Mammary epithelial cell (primary cell): Measurements from ENCODE around the gene MIOS.

Experiments used
- CTCF ChIP-seq, 2 donors: IDR thresholded peaks in 1 of 2; conservative IDR thresholded peaks in 1 of 2; 2 replicates each; pipeline ENCODE4 v1.5.1; 2011 to 2012; ENCODE audit warnings: inconsistent platforms in 2 of 2, low read length in 2 of 2, mild to moderate bottlenecking in 2 of 2, control low read depth in 1 of 2, low read depth in 1 of 2; ENCODE audit not compliant: insufficient read depth in 1 of 2; ENCODE audit errors: extremely low read depth in 1 of 2
- EZH2 ChIP-seq: IDR thresholded peaks from 2 replicates; pipeline ENCODE4 v1.6.1; 2012; ENCODE audit warnings: low read length, inconsistent platforms, borderline replicate concordance

- TF ChIP-seq CTCF (conservative IDR thresholded peaks at IDR 0.05 in 1 of 2, IDR thresholded peaks at IDR 0.05 in 1 of 2; ENCODE audit: extremely low read depth in 1 of 2, insufficient read depth in 1 of 2, low read depth in 1 of 2, low read length in 2 of 2) (no peak), EZH2 (no peak)
Measured at GRCh38 chr7:7539711-7540110, 27.0 kb upstream of the MIOS start.
